IgD-negative memory B cell (primary cell): ENCODE data around the gene GNAO1. TPM values are rescaled to one million over a fixed set of nuclear protein-coding genes. Genes with fewer than 3 reads are reported as not detected.

Source experiments
- H3K27ac Mint-ChIP-seq, 3 donors: one replicate each; pipeline ENCODE4 v1.8.0; 2020 to 2022; ENCODE audit warnings: mild to moderate bottlenecking in 3 of 3, mixed read lengths in 3 of 3, moderate library complexity in 1 of 3
- H3K27me3 Mint-ChIP-seq: one replicate; pipeline ENCODE4 v1.8.0; 2021; ENCODE audit warnings: mixed read lengths
- H3K36me3 Mint-ChIP-seq: one replicate; pipeline ENCODE4 v1.8.0; 2020; ENCODE audit warnings: mild to moderate bottlenecking, mixed read lengths
- H3K4me1 Mint-ChIP-seq, 3 donors: one replicate each; pipeline ENCODE4 v1.8.0; 2020 to 2022; ENCODE audit warnings: mixed read lengths in 3 of 3, mild to moderate bottlenecking in 1 of 3
- H3K4me3 Mint-ChIP-seq, 4 donors: one replicate each; pipeline ENCODE4 v1.8.0; 2020 to 2022; ENCODE audit warnings: mild to moderate bottlenecking in 4 of 4, mixed read lengths in 4 of 4, moderate library complexity in 3 of 4
- H3K9me3 Mint-ChIP-seq, 3 donors: one replicate each; pipeline ENCODE4 v1.8.0; 2020 to 2021; ENCODE audit warnings: mixed read lengths in 3 of 3, mild to moderate bottlenecking in 1 of 3
- polyA plus RNA-seq: library from polyadenylated mRNA; unstranded; fragments of 300-500 nt; fragmentation: Illumina TruSeq; gene quantifications from one replicate; pipeline ENCODE4 v1.2.3, GENCODE V29; 2021

GNAO1 gene
- polyA plus RNA-seq, 1 donor from 2014 or later, result 0.58 TPM

GRCh38 chr16:56274369-56274768, 83.1 kb downstream of the GNAO1 start:
- Mint-ChIP-seq H3K36me3 (no peaks in the 10 kb centered on the region), H3K27me3 (peaks cover 9% of the 10 kb centered on the region), H3K4me1 (peaks cover 0 to 3% (median 2%) of the 10 kb centered on the region in 3 donors), H3K27ac (no peak overlapping the region), H3K4me3 (no peak overlapping the region), H3K9me3 (peaks cover 0 to 15% (median 3%) of the 10 kb centered on the region in 3 donors)

GRCh38 chr16:56275076-56275475, 83.8 kb downstream of the GNAO1 start:
- Mint-ChIP-seq H3K4me1 (peaks cover 0 to 4% (median 2%) of the 10 kb centered on the region in 3 donors), H3K9me3 (peaks cover 0 to 15% (median 3%) of the 10 kb centered on the region in 3 donors), H3K36me3 (no peaks in the 10 kb centered on the region), H3K27me3 (peaks cover 9% of the 10 kb centered on the region), H3K4me3 (no peak overlapping the region), H3K27ac (no peak overlapping the region)

DNA sequence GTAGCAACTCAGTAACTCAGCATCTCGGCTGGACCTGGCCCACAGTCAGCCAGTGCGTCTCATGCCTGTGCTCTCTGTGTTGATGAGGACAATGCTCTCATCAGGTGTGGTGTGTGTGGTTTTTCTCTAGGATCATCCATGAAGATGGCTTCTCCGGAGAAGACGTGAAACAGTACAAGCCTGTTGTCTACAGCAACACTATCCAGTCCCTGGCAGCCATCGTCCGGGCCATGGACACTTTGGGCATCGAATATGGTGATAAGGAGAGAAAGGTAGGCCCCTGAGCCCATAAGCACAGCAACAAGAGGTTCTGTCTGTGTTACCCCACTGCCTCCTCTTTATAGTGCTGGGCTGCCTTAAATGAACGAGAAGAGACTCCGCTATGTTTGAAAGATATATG, 84.5 kb downstream of the GNAO1 start:
- Mint-ChIP-seq H3K9me3 (peaks cover 0 to 15% (median 3%) of the 10 kb centered on the region in 3 donors), H3K4me3 (no peak overlapping the region), H3K4me1 (peaks cover 0 to 4% (median 2%) of the 10 kb centered on the region in 3 donors), H3K36me3 (no peaks in the 10 kb centered on the region), H3K27me3 (peaks cover 7% of the 10 kb centered on the region), H3K27ac (no peak overlapping the region)

GRCh38 chr16:56277075-56277474, 85.8 kb downstream of the GNAO1 start:
- H3K27ac Mint-ChIP-seq, result no peak overlapping the region
- H3K36me3 Mint-ChIP-seq, result no peaks in the 10 kb centered on the region
- peaks cover 2 to 6% (median 3%) of the 10 kb centered on the region in 3 donors for H3K4me1 Mint-ChIP-seq
- peaks cover 6% of the 10 kb centered on the region for H3K27me3 Mint-ChIP-seq
- H3K9me3 Mint-ChIP-seq, result peaks cover 0 to 15% (median 3%) of the 10 kb centered on the region in 3 donors
- no peak overlapping the region for H3K4me3 Mint-ChIP-seq

GRCh38 chr16:56278196-56278855, 87.0 kb downstream of the GNAO1 start:
- peaks cover 0 to 12% (median 3%) of the 10 kb centered on the region in 3 donors for H3K9me3 Mint-ChIP-seq
- no peaks in the 10 kb centered on the region for H3K36me3 Mint-ChIP-seq
- peaks cover 7 to 19% (median 13%) of the 10 kb centered on the region in 3 donors for H3K4me1 Mint-ChIP-seq
- peaks cover 6% of the 10 kb centered on the region for H3K27me3 Mint-ChIP-seq
- H3K4me3 Mint-ChIP-seq, result no peak overlapping the region
- no peak overlapping the region for H3K27ac Mint-ChIP-seq

DNA sequence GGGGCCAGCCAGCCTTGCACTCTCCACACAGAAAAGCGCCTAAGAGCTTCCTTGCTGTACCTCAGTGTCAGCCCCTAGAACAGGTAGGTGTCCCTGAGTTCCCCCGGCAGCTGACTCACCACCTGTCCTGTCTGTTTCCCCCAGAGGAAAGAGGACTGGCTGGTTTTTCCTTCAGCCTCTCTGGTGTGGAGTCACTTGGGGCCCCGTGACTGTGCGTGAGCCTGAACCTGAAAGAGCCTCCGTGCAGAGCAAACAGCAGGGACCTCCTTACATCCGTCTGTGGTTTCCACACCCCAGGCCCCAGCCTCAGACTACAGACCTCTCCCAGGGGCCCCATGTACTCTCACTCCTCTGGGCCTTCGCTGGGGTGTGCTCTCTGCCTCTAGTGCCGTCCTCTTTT, 87.8 kb downstream of the GNAO1 start:
- H3K27ac Mint-ChIP-seq, result peak overlapping the region in 1 of 3 donors; percentile 6
- H3K4me1 Mint-ChIP-seq, result peaks cover 12 to 19% (median 13%) of the 10 kb centered on the region in 3 donors
- no peak overlapping the region for H3K4me3 Mint-ChIP-seq
- H3K36me3 Mint-ChIP-seq, result no peaks in the 10 kb centered on the region
- H3K27me3 Mint-ChIP-seq, result peaks cover 6% of the 10 kb centered on the region
- H3K9me3 Mint-ChIP-seq, result peaks cover 0 to 7% (median 1%) of the 10 kb centered on the region in 3 donors

GRCh38 chr16:56279914-56280313, 88.6 kb downstream of the GNAO1 start:
- Mint-ChIP-seq H3K27me3 (peaks cover 6% of the 10 kb centered on the region), H3K9me3 (no peaks in the 10 kb centered on the region), H3K27ac (peak overlapping the region in 1 of 3 donors; percentile 6), H3K4me1 (peaks cover 12 to 19% (median 13%) of the 10 kb centered on the region in 3 donors), H3K36me3 (no peaks in the 10 kb centered on the region), H3K4me3 (no peak overlapping the region)

DNA sequence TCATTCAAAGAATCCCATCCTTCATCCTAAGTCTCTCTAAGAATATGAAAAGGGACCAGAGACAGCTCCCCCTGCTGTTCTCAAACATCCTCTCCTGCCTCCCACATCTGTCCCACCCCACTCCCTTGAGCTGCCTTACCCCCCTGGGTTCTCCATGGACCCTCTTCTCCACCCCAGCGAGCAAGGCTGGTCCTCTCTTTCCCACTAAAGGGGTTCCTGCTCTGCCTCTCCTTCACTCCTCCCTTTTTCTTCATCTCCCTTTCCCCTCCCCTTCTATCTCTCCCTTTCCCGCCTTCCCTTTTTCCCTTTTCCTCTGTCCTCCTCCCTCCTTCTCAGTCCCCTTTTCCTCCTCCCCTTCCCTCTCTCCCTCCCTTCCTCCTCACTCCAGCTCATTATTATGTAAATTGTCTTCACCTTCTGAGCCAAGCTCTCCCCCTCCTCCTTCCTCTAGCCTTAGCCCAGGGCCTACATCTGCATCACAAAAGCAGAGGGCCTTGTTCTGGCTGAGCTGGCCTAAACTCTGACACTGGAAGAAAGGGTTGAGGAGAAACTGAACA, 90.0 kb downstream of the GNAO1 start:
- Mint-ChIP-seq H3K27ac (no peak overlapping the region), H3K4me3 (no peak overlapping the region), H3K36me3 (no peaks in the 10 kb centered on the region), H3K4me1 (peaks cover 12 to 19% (median 13%) of the 10 kb centered on the region in 3 donors), H3K27me3 (peaks cover 3% of the 10 kb centered on the region), H3K9me3 (no peaks in the 10 kb centered on the region)

DNA sequence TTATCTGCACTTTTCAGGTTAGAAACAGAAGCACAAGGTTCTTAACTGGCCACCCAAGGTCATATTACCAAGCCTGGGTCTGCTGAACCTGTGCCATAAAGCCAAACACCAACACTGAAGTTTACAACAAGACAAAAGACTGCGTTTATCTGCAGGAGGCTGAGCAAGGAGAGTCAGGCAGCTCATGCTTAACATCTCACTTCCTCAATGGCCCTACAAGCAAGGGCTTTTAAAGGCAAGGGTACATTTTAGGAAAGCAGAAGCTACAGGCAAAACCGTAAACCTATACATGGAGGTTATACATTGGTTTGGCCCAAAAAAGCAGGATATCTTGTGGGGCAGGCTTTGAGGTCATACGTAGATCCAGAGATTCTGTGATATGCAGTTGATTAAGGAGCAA, 91.2 kb downstream of the GNAO1 start:
- peak overlapping the region in 2 of 3 donors; percentile 11 to 54 for H3K27ac Mint-ChIP-seq
- H3K9me3 Mint-ChIP-seq, result no peaks in the 10 kb centered on the region
- no peaks in the 10 kb centered on the region for H3K36me3 Mint-ChIP-seq
- H3K27me3 Mint-ChIP-seq, result peaks cover 3% of the 10 kb centered on the region
- H3K4me1 Mint-ChIP-seq, result peaks cover 12 to 19% (median 13%) of the 10 kb centered on the region in 3 donors
- H3K4me3 Mint-ChIP-seq, result no peak overlapping the region

GRCh38 chr16:56284521-56284920, 93.2 kb downstream of the GNAO1 start:
- H3K4me1 Mint-ChIP-seq, result peaks cover 10 to 15% (median 13%) of the 10 kb centered on the region in 3 donors
- no peaks in the 10 kb centered on the region for H3K9me3 Mint-ChIP-seq
- no peaks in the 10 kb centered on the region for H3K36me3 Mint-ChIP-seq
- no peak overlapping the region for H3K27ac Mint-ChIP-seq
- no peak overlapping the region for H3K4me3 Mint-ChIP-seq
- no peaks in the 10 kb centered on the region for H3K27me3 Mint-ChIP-seq

DNA sequence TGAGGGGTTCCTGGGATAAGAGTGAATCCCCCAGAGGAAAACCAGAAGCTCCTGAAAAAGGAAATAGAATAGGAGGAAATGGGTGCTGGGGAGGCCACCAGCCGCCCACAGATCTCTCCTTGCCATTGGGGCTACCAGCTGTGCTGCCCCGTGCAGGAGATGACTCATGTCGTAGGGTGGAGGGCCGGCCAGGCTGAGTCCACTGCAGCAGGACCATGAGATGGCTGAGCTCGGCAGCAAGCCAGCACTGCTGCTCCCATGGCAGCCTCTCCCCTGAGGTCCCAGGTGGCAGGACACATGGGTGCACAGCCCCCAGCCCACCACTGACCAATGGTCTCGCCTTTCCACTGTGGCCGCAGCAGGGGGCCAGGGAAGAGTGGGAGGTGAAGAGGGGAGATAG, 95.5 kb downstream of the GNAO1 start:
- H3K4me1 Mint-ChIP-seq, result peaks cover 10 to 15% (median 13%) of the 10 kb centered on the region in 3 donors
- H3K9me3 Mint-ChIP-seq, result no peaks in the 10 kb centered on the region
- H3K27me3 Mint-ChIP-seq, result no peaks in the 10 kb centered on the region
- H3K27ac Mint-ChIP-seq, result peak overlapping the region in 1 of 3 donors; percentile 14
- no peaks in the 10 kb centered on the region for H3K36me3 Mint-ChIP-seq
- H3K4me3 Mint-ChIP-seq, result no peak overlapping the region

GRCh38 chr16:56288019-56288418, 96.7 kb downstream of the GNAO1 start:
- Mint-ChIP-seq H3K9me3 (no peaks in the 10 kb centered on the region), H3K4me1 (peaks cover 1 to 4% (median 3%) of the 10 kb centered on the region in 3 donors), H3K36me3 (no peaks in the 10 kb centered on the region)

DNA sequence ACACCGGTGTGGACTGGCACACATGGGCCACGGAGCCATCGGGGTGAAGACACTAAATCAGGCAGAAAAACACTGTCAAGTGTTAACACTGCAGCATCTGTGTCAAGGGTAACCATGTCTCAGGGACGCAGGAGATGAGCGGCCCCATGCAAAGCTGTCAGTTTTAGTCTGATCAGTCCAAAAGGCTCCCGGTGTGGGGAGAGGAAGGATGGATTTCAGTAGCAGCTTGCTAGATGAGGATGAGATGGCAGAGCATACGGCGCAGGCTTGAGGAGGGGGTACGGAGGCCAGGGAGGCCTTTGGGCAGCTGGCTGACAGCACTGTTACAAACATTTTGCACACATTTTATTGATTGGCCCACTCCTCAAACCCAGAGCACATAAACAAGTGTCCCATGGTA, 98.1 kb downstream of the GNAO1 start:
- Mint-ChIP-seq H3K9me3 (no peaks in the 10 kb centered on the region), H3K4me1 (no peaks in the 10 kb centered on the region), H3K36me3 (no peaks in the 10 kb centered on the region), H3K27ac (peak overlapping the region in 1 of 3 donors; percentile 48), H3K4me3 (no peak overlapping the region), H3K27me3 (no peaks in the 10 kb centered on the region)

More at GRCh38 chr16:56288019-56288418, 96.7 kb downstream of the GNAO1 start:
- Mint-ChIP-seq H3K4me3 (no peak overlapping the region), H3K27me3 (no peaks in the 10 kb centered on the region), H3K27ac (no peak overlapping the region)

- no peaks in the 10 kb centered on the region for H3K27me3 Mint-ChIP-seq
- no peaks in the 10 kb centered on the region for H3K36me3 Mint-ChIP-seq
- no peak overlapping the region for H3K4me3 Mint-ChIP-seq
- H3K27ac Mint-ChIP-seq, result peak overlapping the region in 1 of 3 donors; percentile 55
- H3K4me1 Mint-ChIP-seq, result no peaks in the 10 kb centered on the region
- no peaks in the 10 kb centered on the region for H3K9me3 Mint-ChIP-seq
These were observed 98.6 kb downstream of the GNAO1 start for GRCh38 chr16:56289862-56290261.

DNA sequence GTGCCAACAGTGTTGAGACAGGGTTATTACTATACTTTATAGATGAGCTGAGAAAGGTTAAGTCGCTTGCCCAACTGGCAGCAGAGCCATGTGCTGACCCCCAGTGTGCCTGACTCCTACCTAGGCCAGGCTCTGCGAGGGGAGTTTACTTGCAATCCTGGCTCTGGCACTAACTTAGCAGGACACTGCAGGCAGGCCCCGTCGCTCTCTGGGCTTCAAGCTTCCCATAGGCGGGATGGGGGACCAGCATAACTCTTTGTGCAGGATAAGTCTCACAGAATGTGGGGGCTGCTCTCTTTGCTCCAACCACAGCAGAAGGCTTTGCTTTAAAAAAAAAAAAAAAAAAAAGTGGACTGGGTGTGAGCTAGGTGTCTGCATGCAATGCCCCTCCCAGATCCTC, 102.7 kb downstream of the GNAO1 start:
- peaks cover 10% of the 10 kb centered on the region for H3K27me3 Mint-ChIP-seq
- no peak overlapping the region for H3K4me3 Mint-ChIP-seq
- H3K9me3 Mint-ChIP-seq, result no peaks in the 10 kb centered on the region
- H3K27ac Mint-ChIP-seq, result no peak overlapping the region
- no peaks in the 10 kb centered on the region for H3K36me3 Mint-ChIP-seq
- peaks cover 0 to 5% (median 1%) of the 10 kb centered on the region in 3 donors for H3K4me1 Mint-ChIP-seq

DNA sequence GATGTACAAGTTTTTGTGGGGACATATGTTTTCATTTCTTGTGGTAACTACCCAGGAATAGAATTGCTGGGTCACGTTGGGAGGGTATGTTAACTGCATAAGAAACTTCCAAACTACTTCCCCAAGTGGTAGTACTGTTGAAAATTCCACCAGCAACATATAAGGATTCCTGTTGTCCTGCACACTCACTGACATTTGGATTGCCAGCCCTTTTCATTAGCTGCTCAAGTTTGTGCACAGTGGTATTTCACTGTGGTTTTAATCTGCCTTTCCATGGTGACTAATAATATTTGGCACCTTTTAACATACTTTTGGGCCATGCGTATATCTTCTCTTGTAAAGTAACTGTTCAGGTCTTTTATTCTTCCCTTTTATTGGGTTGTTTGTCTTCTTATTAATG, 103.3 kb downstream of the GNAO1 start:
- no peaks in the 10 kb centered on the region for H3K9me3 Mint-ChIP-seq
- H3K4me3 Mint-ChIP-seq, result no peak overlapping the region
- H3K27me3 Mint-ChIP-seq, result peaks cover 10% of the 10 kb centered on the region
- H3K27ac Mint-ChIP-seq, result no peak overlapping the region
- peaks cover 1 to 5% (median 3%) of the 10 kb centered on the region in 3 donors for H3K4me1 Mint-ChIP-seq
- H3K36me3 Mint-ChIP-seq, result no peaks in the 10 kb centered on the region
